Hepatocyte (in vitro differentiated cells): Measurements from ENCODE around the gene TIMP4. TPM values are rescaled to one million over a fixed set of nuclear protein-coding genes. Genes with fewer than 3 reads are reported as not detected.

Source experiments
- DNase-seq: peaks from one replicate; pipeline ENCODE4 v3.0.0-alpha.2; 2016; ENCODE audit warnings: low spot score
- H2AFZ ChIP-seq: fragments of 200-600 bp; sonication (generic); 2 replicates; pipeline ENCODE4 v1.6.0; 2016; ENCODE audit warnings: antibody characterized with exemption, mild to moderate bottlenecking
- H3K27ac ChIP-seq: fragments of 200-600 bp; sonication (generic); 2 replicates; pipeline ENCODE4 v1.5.1; 2016; ENCODE audit warnings: mild to moderate bottlenecking
- H3K27me3 ChIP-seq: fragments of 200-600 bp; sonication (generic); 2 replicates; pipeline ENCODE4 v1.6.1; 2016
- H3K36me3 ChIP-seq: fragments of 200-600 bp; sonication (generic); replicated peaks from 2 replicates; pipeline ENCODE4 v1.5.1; 2016; ENCODE audit warnings: low read depth; ENCODE audit not compliant: insufficient read depth
- H3K4me1 ChIP-seq: fragments of 200-600 bp; sonication (generic); 2 replicates; pipeline ENCODE4 v1.5.1; 2016; ENCODE audit warnings: mild to moderate bottlenecking, moderate library complexity; ENCODE audit not compliant: insufficient read depth
- H3K4me2 ChIP-seq: fragments of 200-600 bp; sonication (generic); 2 replicates; pipeline ENCODE4 v1.6.0; 2016
- H3K4me3 ChIP-seq: fragments of 200-600 bp; sonication (generic); 2 replicates; pipeline ENCODE4 v1.5.1; 2016; ENCODE audit warnings: mild to moderate bottlenecking
- H3K79me2 ChIP-seq: fragments of 200-600 bp; sonication (generic); 2 replicates; pipeline ENCODE4 v1.6.0; 2017; ENCODE audit warnings: mild to moderate bottlenecking
- H3K9me2 ChIP-seq: fragments of 200-600 bp; sonication (generic); replicated peaks from 2 replicates; pipeline ENCODE4 v1.6.0; 2017; ENCODE audit warnings: mild to moderate bottlenecking; ENCODE audit not compliant: insufficient read depth
- H3K9me3 ChIP-seq: fragments of 200-600 bp; sonication (generic); 2 replicates; pipeline ENCODE4 v1.5.1; 2016; ENCODE audit warnings: low read depth, mild to moderate bottlenecking
- H4K20me1 ChIP-seq: fragments of 200-600 bp; sonication (generic); 2 replicates; pipeline ENCODE4 v1.6.0; 2016; ENCODE audit warnings: mild to moderate bottlenecking; ENCODE audit not compliant: insufficient read depth, poor library complexity, severe bottlenecking
- EZH2 ChIP-seq: fragments of 200-600 bp; sonication (generic); IDR thresholded peaks from 2 replicates; pipeline ENCODE4 v1.6.1; 2016; ENCODE audit warnings: antibody characterized with exemption, mild to moderate bottlenecking, borderline replicate concordance
- EZH2phosphoT487 ChIP-seq: fragments of 200-600 bp; sonication (generic); IDR thresholded peaks from one replicate; pipeline ENCODE4 v1.6.1; 2018; ENCODE audit warnings: antibody characterized with exemption, mild to moderate bottlenecking, low read depth, moderate library complexity; ENCODE audit not compliant: unreplicated experiment, severe bottlenecking
- WGBS: methylation state at CpG from one replicate; pipeline ENCODE4 v1.1.6; 2016; ENCODE audit warnings: low lambda C conversion rate; ENCODE audit errors: missing lambda C conversion rate; 5-methylcytosine and 5-hydroxymethylcytosine counted together
- polyA plus RNA-seq: library from polyadenylated mRNA; unstranded; fragments of >200 nt; fragmentation: Nextera tagmentation; extraction: Ambion mirVana; gene quantifications from 2 replicates; pipeline ENCODE4 v1.2.1, GENCODE V29; 2016
- total RNA-seq: library from RNA; depleted of rRNA; stranded (reverse); fragments of >200 nt; gene quantifications from 2 replicates; pipeline ENCODE4 v1.2.3, GENCODE V29; 2014
- TF ChIP-seq, protein P1 (sequence below): fragments of 200-600 bp; sonication (generic); IDR thresholded peaks from 2 replicates; pipeline ENCODE4 v1.5.1; 2016; ENCODE audit warnings: antibody characterized with exemption, mild to moderate bottlenecking; ENCODE audit not compliant: poor library complexity

Gene TIMP4
- total and polyA plus RNA-seq, 2 experiments from 2014 or later, result 4.7 TPM

DNA sequence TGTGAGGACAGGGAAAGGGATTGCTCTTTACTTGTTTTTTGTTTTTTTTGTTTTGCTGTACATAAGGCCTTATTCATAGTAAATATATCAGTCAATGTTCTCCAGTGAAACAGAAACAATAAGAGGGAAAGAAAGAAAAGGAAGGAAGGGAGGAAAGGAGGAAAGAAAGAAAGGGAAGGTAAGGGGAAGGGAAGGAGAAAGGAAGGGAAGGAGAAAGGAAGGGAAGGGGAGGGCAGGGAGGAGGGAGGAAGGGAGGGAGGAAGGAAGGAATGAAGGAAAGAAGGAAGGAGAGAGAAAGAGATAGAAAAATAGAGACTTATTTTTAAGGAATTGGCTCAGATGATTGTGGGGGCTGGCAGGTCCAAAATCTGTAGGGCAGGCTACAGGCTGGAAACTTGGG is 37.2 kb downstream of the TIMP4 start:
- no peak overlapping the region for H3K4me3 ChIP-seq
- H3K27me3 ChIP-seq, result peaks cover 5% of the 10 kb centered on the region
- TF ChIP-seq, protein P1, sequence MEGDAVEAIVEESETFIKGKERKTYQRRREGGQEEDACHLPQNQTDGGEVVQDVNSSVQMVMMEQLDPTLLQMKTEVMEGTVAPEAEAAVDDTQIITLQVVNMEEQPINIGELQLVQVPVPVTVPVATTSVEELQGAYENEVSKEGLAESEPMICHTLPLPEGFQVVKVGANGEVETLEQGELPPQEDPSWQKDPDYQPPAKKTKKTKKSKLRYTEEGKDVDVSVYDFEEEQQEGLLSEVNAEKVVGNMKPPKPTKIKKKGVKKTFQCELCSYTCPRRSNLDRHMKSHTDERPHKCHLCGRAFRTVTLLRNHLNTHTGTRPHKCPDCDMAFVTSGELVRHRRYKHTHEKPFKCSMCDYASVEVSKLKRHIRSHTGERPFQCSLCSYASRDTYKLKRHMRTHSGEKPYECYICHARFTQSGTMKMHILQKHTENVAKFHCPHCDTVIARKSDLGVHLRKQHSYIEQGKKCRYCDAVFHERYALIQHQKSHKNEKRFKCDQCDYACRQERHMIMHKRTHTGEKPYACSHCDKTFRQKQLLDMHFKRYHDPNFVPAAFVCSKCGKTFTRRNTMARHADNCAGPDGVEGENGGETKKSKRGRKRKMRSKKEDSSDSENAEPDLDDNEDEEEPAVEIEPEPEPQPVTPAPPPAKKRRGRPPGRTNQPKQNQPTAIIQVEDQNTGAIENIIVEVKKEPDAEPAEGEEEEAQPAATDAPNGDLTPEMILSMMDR, result no peak
- no peak for TF ChIP-seq EZH2phosphoT487
- no peak for TF ChIP-seq EZH2
- H3K9me2 ChIP-seq, result no peaks in the 10 kb centered on the region
- no peak overlapping the region for H3K4me2 ChIP-seq
- no peaks in the 10 kb centered on the region for H3K79me2 ChIP-seq
- no peaks in the 10 kb centered on the region for H3K4me1 ChIP-seq
- no peaks in the 10 kb centered on the region for H3K36me3 ChIP-seq
- no peak overlapping the region for H2AFZ ChIP-seq
- H4K20me1 ChIP-seq, result no peaks in the 10 kb centered on the region
- H3K9me3 ChIP-seq, result no peaks in the 10 kb centered on the region
- no peak overlapping the region for H3K27ac ChIP-seq
- no peak for DNase-seq

DNA sequence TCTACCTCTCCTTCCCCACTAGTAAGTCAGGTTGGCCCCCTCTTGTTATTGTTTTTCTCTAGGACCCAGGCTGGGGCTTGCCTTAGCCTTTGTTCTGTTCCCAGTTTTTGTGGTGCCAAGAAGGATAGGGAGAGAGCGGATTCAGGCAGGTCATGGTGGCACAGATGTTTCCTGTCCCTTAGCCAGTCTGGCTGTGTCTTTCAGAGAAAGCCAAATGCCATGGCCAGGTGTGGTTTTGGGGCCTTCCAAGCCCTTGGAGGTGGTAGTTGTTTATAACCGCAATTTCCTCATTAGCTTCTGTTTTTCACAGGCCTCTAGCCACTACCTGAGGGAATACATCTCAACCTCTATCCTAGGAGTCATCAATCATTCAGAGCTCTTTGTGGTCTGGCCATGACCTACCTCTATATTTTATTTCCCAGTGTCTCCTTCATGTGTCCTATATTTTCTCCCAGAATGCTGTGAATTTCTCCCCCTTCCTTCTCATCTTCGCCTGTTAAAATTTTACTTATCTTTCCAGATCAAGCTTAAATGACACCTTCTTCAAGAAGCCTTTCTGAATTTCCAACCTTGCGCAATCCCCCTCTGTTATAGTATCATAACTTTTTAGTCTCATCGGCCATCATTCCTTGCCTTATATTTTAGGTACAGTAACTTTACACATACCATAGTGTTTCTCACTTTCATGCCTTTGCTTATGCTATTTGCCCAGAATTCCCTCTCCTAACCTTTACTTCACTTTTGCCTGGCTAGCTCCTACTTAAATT is 38.2 kb downstream of the TIMP4 start:
- no peak for DNase-seq
- H3K27me3 ChIP-seq, result peaks cover 5% of the 10 kb centered on the region
- H3K9me3 ChIP-seq, result no peaks in the 10 kb centered on the region
- no peak overlapping the region for H3K4me3 ChIP-seq
- H4K20me1 ChIP-seq, result no peaks in the 10 kb centered on the region
- WGBS, result 90% methylated on average over 5 of the region's 5 CpGs
- H3K79me2 ChIP-seq, result no peaks in the 10 kb centered on the region
- no peaks in the 10 kb centered on the region for H3K36me3 ChIP-seq
- no peak overlapping the region for H3K27ac ChIP-seq
- H3K4me2 ChIP-seq, result no peak overlapping the region
- H3K9me2 ChIP-seq, result no peaks in the 10 kb centered on the region
- no peaks in the 10 kb centered on the region for H3K4me1 ChIP-seq
- H2AFZ ChIP-seq, result no peak overlapping the region
- TF ChIP-seq EZH2phosphoT487, result no peak
- TF ChIP-seq, protein P1, result no peak
- TF ChIP-seq EZH2, result no peak

DNA sequence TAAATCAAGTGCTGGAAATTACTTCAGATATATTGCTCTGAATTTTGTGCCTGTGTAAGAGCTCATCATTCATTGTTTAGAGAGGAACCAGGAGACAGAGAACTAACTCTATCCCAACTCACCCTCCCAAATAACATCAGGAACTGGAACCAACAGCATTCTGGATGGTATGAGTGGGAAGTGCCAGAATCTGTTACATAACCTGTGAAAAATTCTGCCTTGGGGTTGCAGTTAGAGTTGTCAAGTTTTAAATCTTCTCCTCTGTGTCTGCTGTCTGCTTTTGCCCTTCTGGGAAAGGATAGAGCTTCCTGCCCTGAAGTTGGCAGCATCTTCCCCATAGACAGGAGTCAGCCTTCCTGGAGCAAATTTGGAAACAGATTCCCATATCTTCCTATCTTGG is 41.2 kb downstream of the TIMP4 start:
- TF ChIP-seq, protein P1, result no peak
- TF ChIP-seq EZH2phosphoT487 (no peak), EZH2 (no peak)
- no peak overlapping the region for H3K4me2 ChIP-seq
- no peaks in the 10 kb centered on the region for H3K4me1 ChIP-seq
- no peaks in the 10 kb centered on the region for H4K20me1 ChIP-seq
- no peak overlapping the region for H3K27ac ChIP-seq
- DNase-seq, result no peak
- no peak overlapping the region for H3K4me3 ChIP-seq
- H3K9me3 ChIP-seq, result no peaks in the 10 kb centered on the region
- H3K27me3 ChIP-seq, result peaks cover 5% of the 10 kb centered on the region
- H3K9me2 ChIP-seq, result no peaks in the 10 kb centered on the region
- H3K79me2 ChIP-seq, result no peaks in the 10 kb centered on the region
- no peaks in the 10 kb centered on the region for H3K36me3 ChIP-seq
- no peak overlapping the region for H2AFZ ChIP-seq
